Hepatocyte (in vitro differentiated cells): ENCODE data around the gene PTPRM.

Experiments
- EZH2 ChIP-seq: fragments of 200-600 bp; sonication (generic); IDR thresholded peaks from 2 replicates; pipeline ENCODE4 v1.6.1; 2016; ENCODE audit warnings: antibody characterized with exemption, mild to moderate bottlenecking, borderline replicate concordance
- EZH2phosphoT487 ChIP-seq: fragments of 200-600 bp; sonication (generic); IDR thresholded peaks from one replicate; pipeline ENCODE4 v1.6.1; 2018; ENCODE audit warnings: antibody characterized with exemption, mild to moderate bottlenecking, low read depth, moderate library complexity; ENCODE audit not compliant: unreplicated experiment, severe bottlenecking
- TF ChIP-seq, protein P1 (sequence below): fragments of 200-600 bp; sonication (generic); IDR thresholded peaks from 2 replicates; pipeline ENCODE4 v1.5.1; 2016; ENCODE audit warnings: antibody characterized with exemption, mild to moderate bottlenecking; ENCODE audit not compliant: poor library complexity

DNA sequence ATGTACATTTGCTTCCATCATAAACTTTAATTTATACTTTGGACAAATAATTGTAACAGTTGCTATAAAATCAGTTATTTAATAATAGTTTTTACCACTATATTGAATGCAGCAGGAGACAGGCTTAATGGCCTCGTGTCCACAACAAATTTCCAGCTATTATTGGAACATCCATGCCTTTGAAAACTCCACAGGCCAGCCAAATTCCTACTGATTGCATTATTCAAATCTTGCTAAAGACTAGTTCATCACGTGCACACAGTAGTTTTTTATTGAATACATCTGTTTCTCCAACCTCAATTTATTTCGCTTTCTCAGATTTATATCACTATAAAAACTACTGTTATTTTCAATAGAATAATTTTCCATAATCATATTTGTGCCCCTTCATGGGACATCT is 18.4 kb upstream of the PTPRM start:
- TF ChIP-seq, protein P1, sequence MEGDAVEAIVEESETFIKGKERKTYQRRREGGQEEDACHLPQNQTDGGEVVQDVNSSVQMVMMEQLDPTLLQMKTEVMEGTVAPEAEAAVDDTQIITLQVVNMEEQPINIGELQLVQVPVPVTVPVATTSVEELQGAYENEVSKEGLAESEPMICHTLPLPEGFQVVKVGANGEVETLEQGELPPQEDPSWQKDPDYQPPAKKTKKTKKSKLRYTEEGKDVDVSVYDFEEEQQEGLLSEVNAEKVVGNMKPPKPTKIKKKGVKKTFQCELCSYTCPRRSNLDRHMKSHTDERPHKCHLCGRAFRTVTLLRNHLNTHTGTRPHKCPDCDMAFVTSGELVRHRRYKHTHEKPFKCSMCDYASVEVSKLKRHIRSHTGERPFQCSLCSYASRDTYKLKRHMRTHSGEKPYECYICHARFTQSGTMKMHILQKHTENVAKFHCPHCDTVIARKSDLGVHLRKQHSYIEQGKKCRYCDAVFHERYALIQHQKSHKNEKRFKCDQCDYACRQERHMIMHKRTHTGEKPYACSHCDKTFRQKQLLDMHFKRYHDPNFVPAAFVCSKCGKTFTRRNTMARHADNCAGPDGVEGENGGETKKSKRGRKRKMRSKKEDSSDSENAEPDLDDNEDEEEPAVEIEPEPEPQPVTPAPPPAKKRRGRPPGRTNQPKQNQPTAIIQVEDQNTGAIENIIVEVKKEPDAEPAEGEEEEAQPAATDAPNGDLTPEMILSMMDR, result no peak
- TF ChIP-seq EZH2, result no peak
- TF ChIP-seq EZH2phosphoT487, result no peak
